Cardiac fibroblast (primary cell): ENCODE measurements around the gene RSU1.
"Not testable (repeated sequence)": the region's sequence is repeated elsewhere in the genome, so short reads cannot be mapped to it uniquely, and the experiment has no call there.

Source experiments
- DNase-seq, 2 donors: peaks; one replicate each; pipeline versions ENCODE4 v3.0.0 to v3.0.0-alpha.2; 2010; ENCODE audit warnings: low read depth in 2 of 2
- H3K4me3 ChIP-seq, 2 donors: replicated peaks in 1 of 2; 1 replicate in 1 of 2; 2 replicates in 1 of 2; pipeline ENCODE4 v1.5.1; 2011; ENCODE audit warnings: low read depth in 2 of 2, low read length in 2 of 2, mild to moderate bottlenecking in 2 of 2, moderate library complexity in 1 of 2
- TF ChIP-seq, protein P1 (sequence below): IDR thresholded peaks from one replicate; pipeline ENCODE4 v1.5.1; 2011; ENCODE audit warnings: low read depth, mild to moderate bottlenecking, low read length, inconsistent platforms

RSU1 gene

DNA sequence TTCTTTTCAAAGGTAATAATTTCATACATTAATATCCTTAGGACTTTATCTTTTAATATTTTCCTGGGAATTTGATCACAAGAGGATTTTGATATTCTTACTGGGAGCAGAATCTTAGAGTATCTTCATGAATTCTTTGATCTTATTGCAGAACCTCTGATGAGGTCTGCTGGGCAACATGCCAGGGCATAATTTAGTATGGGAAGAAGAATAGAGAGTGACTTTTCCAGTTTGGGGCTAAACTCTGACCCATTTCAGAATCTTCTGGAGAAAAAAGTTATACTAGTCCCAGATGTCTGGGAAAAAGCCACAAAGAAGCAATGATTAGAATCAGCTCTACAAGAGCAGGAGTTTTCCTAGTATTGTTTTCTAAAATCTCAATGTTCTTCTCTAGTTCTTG, 28.0 kb upstream of the RSU1 start:
- TF ChIP-seq, protein P1, sequence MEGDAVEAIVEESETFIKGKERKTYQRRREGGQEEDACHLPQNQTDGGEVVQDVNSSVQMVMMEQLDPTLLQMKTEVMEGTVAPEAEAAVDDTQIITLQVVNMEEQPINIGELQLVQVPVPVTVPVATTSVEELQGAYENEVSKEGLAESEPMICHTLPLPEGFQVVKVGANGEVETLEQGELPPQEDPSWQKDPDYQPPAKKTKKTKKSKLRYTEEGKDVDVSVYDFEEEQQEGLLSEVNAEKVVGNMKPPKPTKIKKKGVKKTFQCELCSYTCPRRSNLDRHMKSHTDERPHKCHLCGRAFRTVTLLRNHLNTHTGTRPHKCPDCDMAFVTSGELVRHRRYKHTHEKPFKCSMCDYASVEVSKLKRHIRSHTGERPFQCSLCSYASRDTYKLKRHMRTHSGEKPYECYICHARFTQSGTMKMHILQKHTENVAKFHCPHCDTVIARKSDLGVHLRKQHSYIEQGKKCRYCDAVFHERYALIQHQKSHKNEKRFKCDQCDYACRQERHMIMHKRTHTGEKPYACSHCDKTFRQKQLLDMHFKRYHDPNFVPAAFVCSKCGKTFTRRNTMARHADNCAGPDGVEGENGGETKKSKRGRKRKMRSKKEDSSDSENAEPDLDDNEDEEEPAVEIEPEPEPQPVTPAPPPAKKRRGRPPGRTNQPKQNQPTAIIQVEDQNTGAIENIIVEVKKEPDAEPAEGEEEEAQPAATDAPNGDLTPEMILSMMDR: no peak
- DNase-seq: peak in 1 of 2 donors; percentile 36
- no peak overlapping the region for H3K4me3 ChIP-seq

DNA sequence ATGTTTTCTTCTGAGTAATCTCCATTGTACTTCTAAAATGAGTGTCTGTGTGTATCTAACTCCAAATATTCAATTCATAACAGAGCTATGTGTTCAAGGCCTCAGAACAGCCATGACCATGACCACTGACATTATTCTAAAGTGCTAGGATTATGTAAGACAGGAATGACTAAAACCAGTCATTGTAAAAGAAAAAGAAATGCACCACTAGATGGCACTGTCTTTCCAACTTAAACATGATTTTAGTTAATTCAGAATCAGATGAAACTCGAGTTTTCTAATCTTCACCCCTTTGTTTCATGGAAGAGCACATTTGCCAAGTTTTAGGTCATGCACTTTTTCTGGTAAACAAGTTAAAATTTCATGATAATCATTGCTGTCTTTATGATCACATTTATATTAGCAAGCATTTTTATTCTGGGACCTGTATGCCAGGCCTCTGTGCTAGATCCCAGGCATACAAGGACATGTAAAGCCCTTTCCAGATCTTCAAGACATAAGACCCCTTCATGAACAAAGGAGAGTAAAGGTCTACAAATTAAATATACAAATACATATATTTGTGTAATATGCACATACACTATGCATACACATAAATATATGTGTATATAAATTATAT, 26.1 kb upstream of the RSU1 start:
- TF ChIP-seq, protein P1: peak; percentile 12
- H3K4me3 ChIP-seq: no peak overlapping the region
- peak; percentile 90 to 91 for DNase-seq

DNA sequence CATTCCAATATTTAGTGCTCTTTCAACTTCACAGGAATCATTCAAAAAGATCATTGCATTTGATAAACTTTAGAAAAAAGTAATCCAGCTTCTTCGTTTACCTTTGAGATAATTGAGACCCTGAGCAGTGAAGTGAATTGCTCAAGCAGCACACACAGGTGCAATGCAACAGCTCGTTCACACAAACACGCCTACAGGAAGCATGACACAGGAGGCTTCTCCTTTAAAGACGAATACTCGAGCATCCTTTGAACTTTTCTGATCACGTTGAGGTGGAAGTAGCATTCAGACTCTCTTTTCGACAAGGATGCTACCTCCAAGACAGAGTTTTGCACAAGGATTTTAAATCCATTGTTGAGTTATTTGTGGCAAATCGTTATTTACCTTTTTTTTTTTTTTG, 18.0 kb upstream of the RSU1 start:
- no peak for DNase-seq
- H3K4me3 ChIP-seq: no peak overlapping the region
- TF ChIP-seq, protein P1: no peak

DNA sequence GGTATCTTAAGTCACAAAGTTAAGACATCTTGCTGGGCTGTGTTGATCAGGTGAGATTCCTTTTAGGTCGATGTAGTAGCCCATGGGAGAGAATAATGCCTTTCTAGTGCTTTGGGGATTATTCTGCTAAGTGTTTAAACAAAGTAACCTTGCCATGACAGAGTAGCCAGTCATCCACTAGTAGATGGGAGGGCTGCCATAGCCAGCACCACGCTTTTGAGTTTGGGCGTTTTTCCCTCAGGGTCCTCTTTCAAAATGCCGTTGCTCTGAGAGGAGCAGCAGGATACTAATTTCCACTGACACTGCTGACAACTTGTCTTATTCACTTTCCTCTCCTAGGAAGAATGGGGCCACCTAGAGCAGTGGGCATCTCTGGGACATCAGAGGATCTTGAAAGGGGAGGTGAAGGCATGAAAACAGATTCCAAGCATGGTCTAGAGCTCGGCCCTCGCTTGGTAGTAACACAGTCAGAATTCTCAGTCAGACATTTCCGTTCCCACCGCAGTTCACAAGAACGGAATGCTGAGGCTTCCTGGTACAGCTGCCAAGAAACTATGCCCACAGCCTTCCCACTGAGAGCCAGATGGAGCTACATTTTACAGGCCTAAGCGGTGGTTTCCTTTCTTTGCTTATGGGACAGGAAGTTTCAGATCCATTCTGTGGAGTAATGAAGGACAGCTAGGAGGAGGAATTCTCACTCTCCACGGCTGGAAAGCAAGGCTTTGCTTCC, 15.3 kb upstream of the RSU1 start:
- TF ChIP-seq, protein P1: no peak
- H3K4me3 ChIP-seq: no peak overlapping the region
- DNase-seq: peak; percentile 91 to 93

DNA sequence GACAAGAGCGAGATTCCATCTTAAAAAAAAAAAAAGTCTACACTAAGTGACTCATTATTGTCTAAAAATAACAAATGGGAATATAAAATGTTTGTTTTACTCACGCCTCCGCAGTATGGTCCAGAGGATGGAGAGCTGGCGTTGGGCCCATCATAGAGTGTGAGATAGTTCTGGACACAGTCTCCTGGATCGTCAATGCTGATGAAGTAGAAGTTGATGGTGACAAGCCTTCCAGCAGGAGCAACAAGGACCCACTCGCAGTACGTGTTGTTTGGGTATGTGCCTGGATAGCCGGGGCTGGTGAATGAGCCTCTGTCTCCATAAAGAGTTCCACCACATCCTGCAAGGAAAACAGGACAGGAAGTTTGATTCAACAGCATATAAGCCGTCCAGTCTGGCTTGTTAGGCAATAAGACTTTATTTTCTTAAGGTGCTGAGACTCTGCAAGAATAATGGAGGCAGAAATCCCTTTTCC, 11.5 kb upstream of the RSU1 start:
- TF ChIP-seq, protein P1: no peak
- H3K4me3 ChIP-seq: peak overlapping the region in 1 of 2 donors; percentile 32
- peak; percentile 74 to 87 for DNase-seq

DNA sequence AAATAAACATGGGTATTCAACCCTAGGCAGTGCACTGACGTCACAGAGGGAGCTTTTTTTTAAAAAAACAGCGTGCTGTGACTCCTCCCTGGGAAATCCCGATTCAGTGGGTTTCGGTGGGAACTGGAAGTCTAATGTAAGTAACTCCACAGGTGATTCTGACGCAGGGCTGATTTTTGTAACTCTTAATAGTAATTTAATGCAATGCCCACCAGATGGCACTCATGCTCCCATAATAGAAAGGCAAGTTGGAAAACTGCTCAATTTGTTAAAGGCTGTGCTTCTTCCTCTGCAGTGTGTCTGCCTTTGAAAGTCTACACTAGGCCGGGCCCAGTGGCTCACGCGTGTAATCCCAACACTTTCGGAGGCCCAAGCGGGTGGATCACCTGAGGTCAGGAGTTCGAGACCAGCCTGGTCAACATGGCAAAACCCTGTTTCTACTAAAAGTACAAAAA, 10.9 kb upstream of the RSU1 start:
- DNase-seq: peak; percentile 88 to 92
- H3K4me3 ChIP-seq: peak overlapping the region in 1 of 2 donors; percentile 32
- TF ChIP-seq, protein P1: peak; percentile 49

DNA sequence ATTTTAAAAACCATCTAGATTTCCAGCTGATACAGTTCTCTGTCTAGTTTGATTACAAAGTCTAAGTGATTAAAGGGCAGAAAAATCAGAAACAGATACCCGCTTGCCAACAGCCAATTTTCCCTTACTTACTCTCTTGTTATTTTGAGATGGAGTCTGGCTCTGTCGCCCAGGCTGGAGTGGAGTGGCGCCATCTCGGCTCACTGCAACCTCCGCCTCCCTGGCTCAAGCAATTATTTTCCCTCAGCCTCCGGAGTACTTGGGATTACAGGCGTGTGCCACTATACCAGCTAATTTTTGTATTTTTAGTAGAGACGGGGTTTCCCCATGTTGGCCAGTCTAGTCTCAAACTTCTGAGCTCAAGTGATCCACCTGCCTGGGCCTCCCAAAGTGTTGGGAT, 10.2 kb upstream of the RSU1 start:
- not testable (repeated sequence) for H3K4me3 ChIP-seq, DNase-seq
